GM21723 (cell line): ENCODE measurements around the gene MAGI3.
"Not testable (repeated sequence)": the region's sequence is repeated elsewhere in the genome, so short reads cannot be mapped to it uniquely, and the experiment has no call there.

Experiments
- ATAC-seq: cut with Tn5 transposase; IDR thresholded peaks from one replicate; pipeline ENCODE4 v1.9.1; 2021; ENCODE audit warnings: mild to moderate bottlenecking, moderate library complexity; ENCODE audit not compliant: unreplicated experiment

Gene MAGI3

GRCh38 chr1:113438505-113439276 lies 48.4 kb downstream of the MAGI3 start:
- no peak for ATAC-seq

DNA sequence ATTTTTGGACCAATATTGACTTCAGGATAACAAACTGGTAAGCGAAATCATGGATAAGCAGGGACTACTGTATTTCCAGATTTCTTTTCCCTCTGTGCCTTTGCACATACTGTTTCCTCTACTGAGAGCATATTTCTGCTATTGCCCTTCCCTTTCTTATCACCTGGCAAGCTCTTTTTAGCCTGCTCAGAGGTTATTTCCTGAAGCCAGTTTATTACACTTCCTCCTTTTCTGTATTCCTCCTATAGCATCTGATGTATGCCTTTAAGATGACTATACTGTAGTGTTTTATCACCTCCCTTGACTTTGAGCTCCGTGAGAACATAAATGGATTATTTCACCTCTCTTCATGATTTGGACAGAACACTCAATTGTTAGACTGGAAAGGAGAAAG lies 49.0 kb downstream of the MAGI3 start:
- no peak for ATAC-seq

GRCh38 chr1:113442131-113442530 lies 51.8 kb downstream of the MAGI3 start:
- ATAC-seq: no peak

DNA sequence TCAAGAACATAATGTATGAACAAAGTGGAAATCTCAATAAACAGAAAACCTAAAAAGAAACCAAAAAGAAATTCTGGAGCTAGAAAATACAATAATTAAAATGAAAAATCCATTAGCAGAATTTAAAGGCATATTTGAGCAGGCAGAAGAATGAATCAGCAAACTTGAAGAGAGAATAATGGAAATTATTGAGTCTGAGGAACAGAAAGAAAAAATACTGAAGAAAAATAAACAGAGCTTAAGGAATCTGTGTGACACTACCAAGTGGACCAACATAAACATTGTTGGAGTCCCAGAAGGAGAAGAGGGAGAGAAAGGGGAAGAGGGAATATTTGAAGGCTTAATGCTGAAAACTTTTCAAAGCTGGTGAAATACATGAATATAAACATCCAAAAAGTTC lies 54.5 kb downstream of the MAGI3 start:
- ATAC-seq: no peak

DNA sequence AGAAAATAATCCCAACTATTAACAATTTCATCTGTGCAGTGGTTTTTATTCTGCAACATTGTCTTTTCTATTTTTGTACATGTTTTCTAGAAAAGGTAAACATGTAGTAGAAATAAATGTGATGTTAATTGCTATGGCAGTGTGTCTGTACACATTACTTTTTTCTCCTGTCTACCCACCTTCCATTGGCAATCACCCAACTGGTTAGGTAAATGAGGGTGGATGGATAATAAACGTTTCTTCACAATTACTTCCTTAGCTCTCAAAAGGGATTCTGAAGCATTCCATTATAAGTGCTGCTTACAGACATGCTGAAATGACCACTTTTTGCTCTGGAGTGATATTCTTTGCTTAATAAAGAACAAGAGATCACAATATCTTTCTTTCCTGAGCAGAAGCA lies 61.4 kb downstream of the MAGI3 start:
- ATAC-seq: no peak

- ATAC-seq: no peak
Measured at GRCh38 chr1:113452921-113453770, 62.8 kb downstream of the MAGI3 start.

DNA sequence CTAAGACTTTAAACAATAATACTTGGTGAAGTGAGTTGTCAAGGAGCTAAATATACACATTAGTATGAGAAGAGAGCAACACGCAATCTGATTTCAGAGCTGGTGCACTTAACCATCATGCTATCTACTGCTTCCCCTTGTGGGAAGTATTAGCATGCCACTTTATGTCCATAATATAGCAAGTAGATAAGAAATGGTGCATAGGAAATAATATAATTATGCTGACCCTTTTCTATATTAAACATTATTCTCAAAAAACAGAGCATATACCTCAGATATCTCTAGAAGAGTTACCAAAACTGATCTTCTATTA lies 63.4 kb downstream of the MAGI3 start:
- no peak for ATAC-seq

- ATAC-seq: no peak
Measured at GRCh38 chr1:113455374-113455773, 65.1 kb downstream of the MAGI3 start.

- ATAC-seq: no peak
Measured at GRCh38 chr1:113456967-113457366, 66.7 kb downstream of the MAGI3 start.

DNA sequence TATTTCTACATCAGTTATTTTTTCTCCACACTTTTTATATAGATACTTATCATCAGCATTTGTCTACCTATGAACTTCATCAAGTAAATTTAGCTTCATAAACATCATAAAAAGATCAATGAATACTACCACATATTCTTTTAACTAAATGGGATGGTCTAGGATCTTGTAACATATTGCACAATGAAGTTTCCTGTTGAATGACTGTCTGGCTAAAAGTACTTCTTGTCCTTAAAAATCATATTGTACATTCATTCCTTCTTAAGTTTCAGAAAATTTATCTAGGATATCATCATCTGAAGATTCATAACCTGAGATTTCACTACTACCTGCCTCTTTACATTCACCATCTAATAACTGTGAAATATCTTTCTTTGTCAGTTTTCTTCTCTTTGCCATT lies 69.0 kb downstream of the MAGI3 start:
- ATAC-seq: no peak

DNA sequence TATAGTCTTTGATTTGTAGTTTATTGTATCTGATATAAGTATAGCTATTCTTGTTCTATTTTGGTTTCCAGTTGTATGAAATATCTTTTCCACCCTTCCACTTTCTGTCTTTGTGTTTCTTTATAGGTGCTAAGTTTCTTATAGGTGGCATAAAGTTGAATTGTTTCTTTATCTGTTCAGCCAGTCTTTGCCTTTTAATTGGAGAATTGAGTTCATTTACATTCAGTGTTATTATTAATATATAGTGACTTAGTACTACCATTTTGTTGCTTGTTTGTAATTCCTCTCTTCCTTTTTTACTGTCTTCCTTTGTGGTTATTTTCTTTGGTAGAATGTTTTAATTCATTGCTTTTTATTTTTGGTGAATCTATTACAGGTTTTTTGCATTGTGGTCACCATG lies 77.7 kb downstream of the MAGI3 start:
- ATAC-seq: no peak

- ATAC-seq: not testable (repeated sequence)
Measured at GRCh38 chr1:113478427-113479195, 88.3 kb downstream of the MAGI3 start.

- ATAC-seq: no peak
Measured at GRCh38 chr1:113479713-113480676, 89.7 kb downstream of the MAGI3 start.

DNA sequence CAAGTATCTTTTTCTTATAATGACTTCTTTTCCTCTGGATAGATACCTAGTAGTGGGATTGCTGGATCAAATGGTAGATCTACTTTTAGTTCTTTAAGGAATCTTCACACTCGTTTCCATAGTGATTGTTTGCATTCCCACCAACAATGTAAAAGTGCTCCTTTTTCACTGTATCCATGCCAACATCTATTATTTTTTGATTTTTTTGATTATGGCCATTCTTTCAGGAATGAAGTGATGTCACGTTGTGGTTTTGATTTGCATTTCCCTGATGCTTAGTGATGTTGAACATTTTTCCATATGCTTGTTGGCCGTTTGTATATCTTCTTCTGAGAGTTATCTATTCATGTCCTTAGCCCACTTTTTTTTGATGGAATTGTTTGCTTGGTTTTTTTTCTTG lies 94.8 kb downstream of the MAGI3 start:
- not testable (repeated sequence) for ATAC-seq

GRCh38 chr1:113488576-113489177 lies 98.4 kb downstream of the MAGI3 start:
- ATAC-seq: no peak

- ATAC-seq: no peak
Measured at GRCh38 chr1:113490384-113490783, 100.1 kb downstream of the MAGI3 start.

DNA sequence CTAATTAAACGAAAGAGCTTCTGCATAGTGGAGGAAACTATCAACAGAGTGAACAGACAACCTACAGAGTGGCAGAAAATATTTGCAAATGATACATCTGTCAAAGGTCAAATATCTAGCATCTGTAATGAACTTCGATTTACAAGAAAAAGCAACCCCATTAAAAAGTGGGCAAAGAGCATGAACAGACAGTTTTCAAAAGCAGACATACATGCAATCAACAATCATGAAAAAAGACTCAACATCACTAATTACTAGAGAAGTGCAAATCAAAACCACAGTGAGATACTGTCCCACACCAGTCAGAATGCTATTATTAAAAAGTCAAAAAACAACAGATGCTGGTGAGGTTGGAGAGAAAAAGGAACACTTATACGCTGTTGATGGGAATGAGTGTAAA lies 103.2 kb downstream of the MAGI3 start:
- no peak for ATAC-seq

GRCh38 chr1:113505357-113505756 lies 115.0 kb downstream of the MAGI3 start:
- no peak for ATAC-seq

GRCh38 chr1:113507552-113508214 lies 117.4 kb downstream of the MAGI3 start:
- no peak for ATAC-seq
